WI38 (cell line): Measurements from ENCODE around the gene CNTN3.

Experiments used
- H3K4me3 ChIP-seq: 2 replicates; pipeline ENCODE4 v1.5.1; 2011; ENCODE audit warnings: low read depth, mild to moderate bottlenecking, control low read depth, low read length
- CTCF ChIP-seq: IDR thresholded peaks from 2 replicates; pipeline ENCODE4 v1.5.1; 2012; ENCODE audit warnings: low read depth, mild to moderate bottlenecking, control low read depth, low read length

The CNTN3 gene

GRCh38 chr3:74613060-74613459 is 1.4 kb downstream of the CNTN3 start:
- peak overlapping the region; percentile 81 for H3K4me3 ChIP-seq
- no peak for TF ChIP-seq CTCF

GRCh38 chr3:74611206-74611605 is 3.3 kb downstream of the CNTN3 start:
- no peak overlapping the region for H3K4me3 ChIP-seq
- no peak for TF ChIP-seq CTCF

- TF ChIP-seq CTCF: no peak
These were observed 6.7 kb downstream of the CNTN3 start for GRCh38 chr3:74607803-74608202.

GRCh38 chr3:74606996-74607395 is 7.5 kb downstream of the CNTN3 start:
- no peak for TF ChIP-seq CTCF
- no peak overlapping the region for H3K4me3 ChIP-seq

More at GRCh38 chr3:74607803-74608202, 6.7 kb downstream of the CNTN3 start:
- H3K4me3 ChIP-seq: no peak overlapping the region

GRCh38 chr3:74605437-74605836 is 9.0 kb downstream of the CNTN3 start:
- TF ChIP-seq CTCF: no peak
- no peak overlapping the region for H3K4me3 ChIP-seq

GRCh38 chr3:74603292-74603691 is 11.2 kb downstream of the CNTN3 start:
- no peak for TF ChIP-seq CTCF
- H3K4me3 ChIP-seq: no peak overlapping the region

GRCh38 chr3:74602471-74602870 is 12.0 kb downstream of the CNTN3 start:
- no peak overlapping the region for H3K4me3 ChIP-seq
- TF ChIP-seq CTCF: no peak
